SK-N-SH treated with all-trans-retinoic acid at 6 μM for 48 hours (cell line): ENCODE data around the gene NT5DC1.

Experiments used
- ARNTL ChIP-seq: fragments of 450-650 bp; formaldehyde crosslinking; IDR thresholded peaks from 2 replicates; pipeline ENCODE4 v1.5.0; 2020; ENCODE audit warnings: low read depth, mild to moderate bottlenecking, moderate library complexity, borderline replicate concordance
- CSDC2 ChIP-seq: fragments of 250-450 bp; sonication (Bioruptor Pico); IDR thresholded peaks from 2 replicates; pipeline ENCODE4 v1.5.0; 2020; ENCODE audit warnings: mild to moderate bottlenecking, moderate library complexity
- ESRRG ChIP-seq: fragments of 250-450 bp; sonication (Bioruptor Pico); IDR thresholded peaks from 2 replicates; pipeline ENCODE4 v1.6.1; 2021; ENCODE audit warnings: mild to moderate bottlenecking
- GLIS3 ChIP-seq: fragments of 250-450 bp; sonication (Bioruptor Pico); IDR thresholded peaks from 2 replicates; pipeline ENCODE4 v1.5.0; 2020; ENCODE audit warnings: mild to moderate bottlenecking, moderate library complexity
- RARB ChIP-seq: fragments of 250-450 bp; sonication (Bioruptor Pico); IDR thresholded peaks from 2 replicates; pipeline ENCODE4 v1.8.0; 2021; ENCODE audit warnings: mild to moderate bottlenecking, moderate library complexity
- ZC3H10 ChIP-seq: fragments of 250-450 bp; sonication (Bioruptor Pico); IDR thresholded peaks from 2 replicates; pipeline ENCODE4 v1.5.1; 2021; ENCODE audit warnings: mild to moderate bottlenecking, moderate library complexity
- ZFP3 ChIP-seq: fragments of 250-450 bp; sonication (Bioruptor Pico); IDR thresholded peaks from 2 replicates; pipeline ENCODE4 v1.5.0; 2020; ENCODE audit warnings: mild to moderate bottlenecking, moderate library complexity
- ZFP30 ChIP-seq: fragments of 450-650 bp; formaldehyde crosslinking; IDR thresholded peaks from 2 replicates; pipeline ENCODE4 v1.5.0; 2022; ENCODE audit warnings: mild to moderate bottlenecking, moderate library complexity
- ZNF565 ChIP-seq: fragments of 450-650 bp; formaldehyde crosslinking; conservative IDR thresholded peaks from 2 replicates; pipeline ENCODE4 v1.5.0; 2020; ENCODE audit warnings: low read depth, mild to moderate bottlenecking, moderate library complexity
- ZNF70 ChIP-seq: fragments of 450-650 bp; formaldehyde crosslinking; IDR thresholded peaks from 2 replicates; pipeline ENCODE4 v1.5.0; 2020; ENCODE audit warnings: mild to moderate bottlenecking, moderate library complexity
- ZNF8 ChIP-seq: fragments of 450-650 bp; formaldehyde crosslinking; IDR thresholded peaks from 2 replicates; pipeline ENCODE4 v1.5.0; 2020; ENCODE audit warnings: mild to moderate bottlenecking, moderate library complexity
- TF ChIP-seq, protein P1 (sequence below): fragments of 250-450 bp; sonication (Bioruptor Pico); IDR thresholded peaks from 2 replicates; pipeline ENCODE4 v1.8.0; 2021; ENCODE audit warnings: low read depth, mild to moderate bottlenecking, moderate library complexity, borderline replicate concordance
- TF ChIP-seq, protein P2 (sequence below): fragments of 250-450 bp; sonication (Bioruptor Pico); IDR thresholded peaks from 2 replicates; pipeline ENCODE4 v1.8.0; 2020; ENCODE audit warnings: mild to moderate bottlenecking, moderate library complexity, borderline replicate concordance
- TF ChIP-seq, protein P3 (sequence below): fragments of 250-450 bp; sonication (Bioruptor Pico); IDR thresholded peaks from 2 replicates; pipeline ENCODE4 v1.5.1; 2020; ENCODE audit warnings: low read depth, mild to moderate bottlenecking, moderate library complexity

DNA sequence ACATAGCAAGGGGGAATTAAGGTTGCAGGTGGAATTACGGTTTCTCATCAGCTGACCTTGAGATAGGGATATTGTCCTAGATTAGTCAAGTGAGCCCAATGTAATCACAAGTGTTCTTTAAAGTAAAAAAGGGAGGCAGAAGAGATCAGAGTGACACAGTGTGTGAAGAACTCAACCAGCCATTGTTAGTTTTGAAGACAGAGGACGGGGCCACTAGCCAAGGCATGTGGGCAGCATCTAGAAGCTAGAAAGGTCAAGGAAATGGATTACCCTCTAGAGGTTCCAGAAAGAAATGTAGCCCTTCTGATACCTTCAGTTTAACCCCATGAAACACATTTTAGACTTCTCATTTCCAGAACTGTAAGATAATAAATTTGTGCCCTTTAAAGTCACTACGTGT lies 197.6 kb downstream of the NT5DC1 start:
- no peak for TF ChIP-seq ESRRG
- TF ChIP-seq, protein P1, sequence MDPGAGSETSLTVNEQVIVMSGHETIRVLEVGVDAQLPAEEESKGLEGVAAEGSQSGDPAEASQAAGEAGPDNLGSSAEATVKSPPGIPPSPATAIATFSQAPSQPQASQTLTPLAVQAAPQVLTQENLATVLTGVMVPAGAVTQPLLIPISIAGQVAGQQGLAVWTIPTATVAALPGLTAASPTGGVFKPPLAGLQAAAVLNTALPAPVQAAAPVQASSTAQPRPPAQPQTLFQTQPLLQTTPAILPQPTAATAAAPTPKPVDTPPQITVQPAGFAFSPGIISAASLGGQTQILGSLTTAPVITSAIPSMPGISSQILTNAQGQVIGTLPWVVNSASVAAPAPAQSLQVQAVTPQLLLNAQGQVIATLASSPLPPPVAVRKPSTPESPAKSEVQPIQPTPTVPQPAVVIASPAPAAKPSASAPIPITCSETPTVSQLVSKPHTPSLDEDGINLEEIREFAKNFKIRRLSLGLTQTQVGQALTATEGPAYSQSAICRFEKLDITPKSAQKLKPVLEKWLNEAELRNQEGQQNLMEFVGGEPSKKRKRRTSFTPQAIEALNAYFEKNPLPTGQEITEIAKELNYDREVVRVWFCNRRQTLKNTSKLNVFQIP (CRISPR knock-in tag), result no peak
- no peak for TF ChIP-seq RARB
- TF ChIP-seq ZFP3, result no peak
- TF ChIP-seq ARNTL, result no peak
- TF ChIP-seq, protein P2, sequence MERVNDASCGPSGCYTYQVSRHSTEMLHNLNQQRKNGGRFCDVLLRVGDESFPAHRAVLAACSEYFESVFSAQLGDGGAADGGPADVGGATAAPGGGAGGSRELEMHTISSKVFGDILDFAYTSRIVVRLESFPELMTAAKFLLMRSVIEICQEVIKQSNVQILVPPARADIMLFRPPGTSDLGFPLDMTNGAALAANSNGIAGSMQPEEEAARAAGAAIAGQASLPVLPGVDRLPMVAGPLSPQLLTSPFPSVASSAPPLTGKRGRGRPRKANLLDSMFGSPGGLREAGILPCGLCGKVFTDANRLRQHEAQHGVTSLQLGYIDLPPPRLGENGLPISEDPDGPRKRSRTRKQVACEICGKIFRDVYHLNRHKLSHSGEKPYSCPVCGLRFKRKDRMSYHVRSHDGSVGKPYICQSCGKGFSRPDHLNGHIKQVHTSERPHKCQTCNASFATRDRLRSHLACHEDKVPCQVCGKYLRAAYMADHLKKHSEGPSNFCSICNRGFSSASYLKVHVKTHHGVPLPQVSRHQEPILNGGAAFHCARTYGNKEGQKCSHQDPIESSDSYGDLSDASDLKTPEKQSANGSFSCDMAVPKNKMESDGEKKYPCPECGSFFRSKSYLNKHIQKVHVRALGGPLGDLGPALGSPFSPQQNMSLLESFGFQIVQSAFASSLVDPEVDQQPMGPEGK (CRISPR knock-in tag), result no peak
- no peak for TF ChIP-seq ZNF565
- TF ChIP-seq ZC3H10, result no peak
- TF ChIP-seq, protein P3, sequence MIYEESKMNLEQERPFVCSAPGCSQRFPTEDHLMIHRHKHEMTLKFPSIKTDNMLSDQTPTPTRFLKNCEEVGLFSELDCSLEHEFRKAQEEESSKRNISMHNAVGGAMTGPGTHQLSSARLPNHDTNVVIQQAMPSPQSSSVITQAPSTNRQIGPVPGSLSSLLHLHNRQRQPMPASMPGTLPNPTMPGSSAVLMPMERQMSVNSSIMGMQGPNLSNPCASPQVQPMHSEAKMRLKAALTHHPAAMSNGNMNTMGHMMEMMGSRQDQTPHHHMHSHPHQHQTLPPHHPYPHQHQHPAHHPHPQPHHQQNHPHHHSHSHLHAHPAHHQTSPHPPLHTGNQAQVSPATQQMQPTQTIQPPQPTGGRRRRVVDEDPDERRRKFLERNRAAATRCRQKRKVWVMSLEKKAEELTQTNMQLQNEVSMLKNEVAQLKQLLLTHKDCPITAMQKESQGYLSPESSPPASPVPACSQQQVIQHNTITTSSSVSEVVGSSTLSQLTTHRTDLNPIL, result no peak
- TF ChIP-seq GLIS3 (CRISPR knock-in tag), result no peak
- TF ChIP-seq ZNF70, result no peak
- no peak for TF ChIP-seq CSDC2
- no peak for TF ChIP-seq ZFP30 (CRISPR knock-in tag)
- no peak for TF ChIP-seq ZNF8 (CRISPR knock-in tag)
